DOHH2 (cell line): Measurements from ENCODE around the gene MYL12B.

Experiments
- H3F3A ChIP-seq: fragments of 200-600 bp; sonication (generic), shearing (Covaris generic); 2 replicates; pipeline ENCODE4 v1.6.0; 2016; ENCODE audit warnings: antibody characterized with exemption, mild to moderate bottlenecking; ENCODE audit not compliant: control insufficient read depth, insufficient read depth
- H3K27ac ChIP-seq: fragments of 200-600 bp; sonication (generic); 2 replicates; pipeline ENCODE4 v1.5.1; 2014; ENCODE audit warnings: low read depth, mild to moderate bottlenecking, low read length, moderate library complexity
- H3K27me3 ChIP-seq: fragments of 200-600 bp; sonication (generic); 2 replicates; pipeline ENCODE4 v1.6.1; 2014; ENCODE audit warnings: mild to moderate bottlenecking, low read length, mixed read lengths; ENCODE audit not compliant: control insufficient read depth
- H3K36me3 ChIP-seq: fragments of 200-600 bp; sonication (generic); 2 replicates; pipeline ENCODE4 v1.6.1; 2014; ENCODE audit warnings: mild to moderate bottlenecking, low read length, moderate library complexity, mixed read lengths; ENCODE audit not compliant: control insufficient read depth
- H3K4me1 ChIP-seq: fragments of 200-600 bp; sonication (generic); 2 replicates; pipeline ENCODE4 v1.6.1; 2014; ENCODE audit warnings: mild to moderate bottlenecking, low read length, mixed read lengths; ENCODE audit not compliant: control insufficient read depth
- H3K4me2 ChIP-seq: fragments of 200-600 bp; sonication (generic); 2 replicates; pipeline ENCODE4 v1.6.0; 2014; ENCODE audit warnings: mild to moderate bottlenecking, low read length, moderate library complexity
- H3K4me3 ChIP-seq: fragments of 200-600 bp; sonication (generic); 2 replicates; pipeline ENCODE4 v1.5.1; 2014; ENCODE audit warnings: mild to moderate bottlenecking, low read length, mixed read lengths
- H3K79me2 ChIP-seq: fragments of 200-600 bp; sonication (generic); 2 replicates; pipeline ENCODE4 v1.6.1; 2014; ENCODE audit warnings: mild to moderate bottlenecking, low read length, mixed read lengths; ENCODE audit not compliant: control insufficient read depth
- H3K9me2 ChIP-seq: fragments of 200-600 bp; sonication (generic); replicated peaks from 2 replicates; pipeline ENCODE4 v1.6.1; 2014; ENCODE audit warnings: mild to moderate bottlenecking, low read length, mixed read lengths; ENCODE audit not compliant: control insufficient read depth
- H3K9me3 ChIP-seq: fragments of 200-600 bp; sonication (generic); 2 replicates; pipeline ENCODE4 v1.6.1; 2014; ENCODE audit warnings: antibody characterized with exemption, low read length, mixed read lengths; ENCODE audit not compliant: control insufficient read depth, insufficient read depth
- H4K20me1 ChIP-seq: fragments of 200-600 bp; sonication (generic); 2 replicates; pipeline ENCODE4 v1.6.0; 2014; ENCODE audit warnings: low read depth, mild to moderate bottlenecking, antibody characterized with exemption, low read length, moderate library complexity; ENCODE audit not compliant: control insufficient read depth, insufficient read depth
- EZH2phosphoT487 ChIP-seq: fragments of 200-600 bp; sonication (generic); IDR thresholded peaks from 2 replicates; pipeline ENCODE4 v1.6.1; 2017; ENCODE audit warnings: borderline replicate concordance, mild to moderate bottlenecking, antibody characterized with exemption, low read length, moderate library complexity, mixed read lengths
- TF ChIP-seq, protein P1 (sequence below): fragments of 200-600 bp; sonication (generic); IDR thresholded peaks from one replicate; pipeline ENCODE4 v1.5.1; 2014; ENCODE audit warnings: antibody characterized with exemption, mild to moderate bottlenecking, low read depth, low read length; ENCODE audit not compliant: poor library complexity, severe bottlenecking

MYL12B gene

DNA sequence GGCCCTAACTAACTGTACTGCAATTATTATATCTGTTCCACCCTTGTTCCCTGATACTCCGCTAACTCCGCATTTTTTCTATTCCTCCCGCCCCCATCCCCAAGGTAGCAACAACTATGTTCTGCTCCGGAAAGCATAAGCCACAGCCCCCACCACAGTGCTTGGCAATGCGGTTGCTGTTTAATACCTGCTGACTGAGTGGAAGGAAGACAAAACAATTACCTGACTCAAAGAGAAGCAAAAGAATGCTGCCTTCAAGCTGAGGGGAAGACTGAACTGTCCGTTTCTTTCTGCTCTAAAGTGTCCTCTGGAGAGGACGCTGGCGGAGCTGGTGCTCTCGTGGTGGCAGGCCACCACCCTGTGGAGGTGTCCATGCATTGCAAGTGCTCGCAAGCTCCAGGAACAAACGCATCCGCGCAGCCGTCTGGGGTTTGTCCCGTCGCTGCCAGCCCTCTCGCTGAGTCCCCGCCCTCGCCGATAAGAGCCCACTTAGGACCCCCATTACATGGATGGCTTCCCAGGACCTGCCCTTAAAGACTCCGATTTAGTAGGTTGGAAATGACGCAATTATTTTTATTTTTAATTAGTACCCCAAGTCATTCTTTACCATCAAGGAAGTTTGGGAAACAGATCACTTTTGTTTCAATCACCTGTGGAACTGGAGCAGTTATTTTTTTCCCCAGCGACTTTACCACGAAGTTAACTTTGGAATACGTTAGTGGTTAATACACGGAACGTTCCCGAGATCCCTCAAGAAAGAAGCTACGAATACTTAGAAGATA is 15.9 kb upstream of the MYL12B start:
- Histone ChIP-seq H3K4me1 (peaks cover 39% of the 10 kb centered on the region), H3K9me3 (peaks cover 9% of the 10 kb centered on the region), H3K27ac (peak overlapping the region; percentile 93), H3K4me2 (peak overlapping the region; percentile 93), H3K9me2 (no peaks in the 10 kb centered on the region), H3K36me3 (peaks cover 29% of the 10 kb centered on the region), H3K4me3 (peak overlapping the region; percentile 96), H3K79me2 (peaks cover 58% of the 10 kb centered on the region), H3F3A (peaks cover 12% of the 10 kb centered on the region), H3K27me3 (no peaks in the 10 kb centered on the region), H4K20me1 (peaks cover 10% of the 10 kb centered on the region)
- TF ChIP-seq, protein P1, sequence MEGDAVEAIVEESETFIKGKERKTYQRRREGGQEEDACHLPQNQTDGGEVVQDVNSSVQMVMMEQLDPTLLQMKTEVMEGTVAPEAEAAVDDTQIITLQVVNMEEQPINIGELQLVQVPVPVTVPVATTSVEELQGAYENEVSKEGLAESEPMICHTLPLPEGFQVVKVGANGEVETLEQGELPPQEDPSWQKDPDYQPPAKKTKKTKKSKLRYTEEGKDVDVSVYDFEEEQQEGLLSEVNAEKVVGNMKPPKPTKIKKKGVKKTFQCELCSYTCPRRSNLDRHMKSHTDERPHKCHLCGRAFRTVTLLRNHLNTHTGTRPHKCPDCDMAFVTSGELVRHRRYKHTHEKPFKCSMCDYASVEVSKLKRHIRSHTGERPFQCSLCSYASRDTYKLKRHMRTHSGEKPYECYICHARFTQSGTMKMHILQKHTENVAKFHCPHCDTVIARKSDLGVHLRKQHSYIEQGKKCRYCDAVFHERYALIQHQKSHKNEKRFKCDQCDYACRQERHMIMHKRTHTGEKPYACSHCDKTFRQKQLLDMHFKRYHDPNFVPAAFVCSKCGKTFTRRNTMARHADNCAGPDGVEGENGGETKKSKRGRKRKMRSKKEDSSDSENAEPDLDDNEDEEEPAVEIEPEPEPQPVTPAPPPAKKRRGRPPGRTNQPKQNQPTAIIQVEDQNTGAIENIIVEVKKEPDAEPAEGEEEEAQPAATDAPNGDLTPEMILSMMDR = peak; percentile 94
- no peak for TF ChIP-seq EZH2phosphoT487

DNA sequence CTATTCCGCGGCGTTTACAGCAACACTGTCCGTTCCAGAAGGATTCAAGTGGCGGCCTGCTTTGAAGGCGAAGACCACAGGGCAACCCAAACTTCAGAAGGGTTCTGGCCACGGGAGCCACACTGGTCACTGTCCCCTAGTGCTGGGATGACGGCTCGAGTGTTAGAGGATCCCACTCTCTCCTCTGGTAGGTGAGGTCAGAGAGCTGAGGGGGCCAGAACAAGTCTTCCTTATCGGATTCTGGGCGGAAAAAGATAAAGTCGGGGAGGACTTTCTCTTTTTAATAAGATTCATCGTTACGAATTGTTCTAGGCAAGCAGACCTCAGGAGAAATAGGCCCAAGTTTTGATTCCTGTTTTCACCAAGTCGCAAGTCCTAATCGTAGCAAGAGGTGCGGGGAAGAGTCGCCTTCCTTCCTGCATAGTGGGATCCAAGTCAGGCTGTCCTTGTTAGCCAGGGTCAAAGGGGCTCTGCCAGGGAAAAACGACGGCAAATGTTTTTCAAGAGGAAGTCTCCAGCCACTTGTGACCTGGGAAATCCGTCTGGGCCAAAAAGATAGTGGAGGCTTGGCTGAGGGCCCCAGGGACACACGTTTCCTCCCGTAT is 15.2 kb upstream of the MYL12B start:
- H3K9me2 ChIP-seq = no peaks in the 10 kb centered on the region
- TF ChIP-seq, protein P1 = no peak
- no peak for TF ChIP-seq EZH2phosphoT487
- no peaks in the 10 kb centered on the region for H3K27me3 ChIP-seq
- H4K20me1 ChIP-seq = peaks cover 10% of the 10 kb centered on the region
- peak overlapping the region; percentile 93 for H3K4me2 ChIP-seq
- 0 out of 2 replicates have a peak, but pooled peaks cover 3% of the 10 kb centered on the region for H3K9me3 ChIP-seq
- H3K4me1 ChIP-seq = peaks cover 46% of the 10 kb centered on the region
- H3K27ac ChIP-seq = peak overlapping the region; percentile 93
- peaks cover 12% of the 10 kb centered on the region for H3F3A ChIP-seq
- peak overlapping the region; percentile 96 for H3K4me3 ChIP-seq
- H3K36me3 ChIP-seq = peaks cover 33% of the 10 kb centered on the region
- peaks cover 65% of the 10 kb centered on the region for H3K79me2 ChIP-seq

DNA sequence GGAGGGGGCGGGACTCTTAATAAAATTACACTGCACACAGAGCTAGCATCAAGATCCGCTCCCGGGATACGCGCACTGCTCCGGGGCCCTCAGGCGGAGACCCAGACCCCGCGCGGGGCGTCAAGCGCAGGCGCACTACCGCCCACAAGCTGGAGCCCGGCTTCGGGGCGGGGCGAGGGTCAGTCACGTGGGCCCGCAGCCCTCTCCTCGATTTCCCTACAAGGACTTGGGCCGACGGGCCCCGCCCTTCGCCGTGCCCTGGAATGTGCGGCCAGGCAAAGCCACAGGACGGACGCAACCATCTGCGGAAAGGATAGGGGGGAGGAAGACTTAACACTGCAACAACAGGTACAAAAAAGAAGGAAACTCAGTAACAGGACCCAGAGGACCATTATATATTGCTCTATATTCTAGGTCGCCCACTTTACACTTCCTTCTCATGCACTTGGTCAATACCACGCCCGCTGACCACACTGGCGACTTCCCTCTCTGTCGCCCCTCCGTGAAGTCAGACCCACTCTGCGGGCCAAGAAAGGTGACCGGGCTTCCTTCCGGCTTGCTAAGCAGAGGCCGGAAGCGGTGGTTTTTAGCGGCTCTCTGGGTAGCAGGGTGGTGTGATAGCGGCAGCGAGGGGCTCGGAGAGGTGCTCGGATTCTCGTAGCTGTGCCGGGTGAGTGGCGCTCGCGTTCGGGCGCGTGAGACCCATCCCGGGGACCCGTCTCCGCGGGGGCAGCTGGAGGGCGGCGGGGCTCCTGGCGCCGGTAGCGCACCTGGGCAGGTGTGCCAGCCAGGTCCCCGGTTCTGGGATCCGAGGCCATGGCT is 14.5 kb upstream of the MYL12B start, which contains the start of gene MYL12A:
Gene MYL12A, plus strand, starts transcription at position 562 of the 822 bp plus-strand sequence. CDS start 5,447 bp downstream, outside the sequence.
- Histone ChIP-seq H4K20me1 (peaks cover 10% of the 10 kb centered on the region), H3K36me3 (peaks cover 38% of the 10 kb centered on the region), H3K27ac (peak within 1 kb of the TSS; percentile 93), H3K4me3 (peak within 1 kb of the TSS; percentile 96), H3K4me1 (peaks cover 52% of the 10 kb centered on the region), H3K9me2 (no peaks in the 10 kb centered on the region), H3K27me3 (no peaks in the 10 kb centered on the region), H3F3A (peaks cover 12% of the 10 kb centered on the region), H3K9me3 (no peaks in the 10 kb centered on the region), H3K4me2 (peak within 1 kb of the TSS; percentile 93), H3K79me2 (peaks cover 72% of the 10 kb centered on the region)
- no peak for TF ChIP-seq EZH2phosphoT487
- TF ChIP-seq, protein P1 = no peak
